ENCODE data around the gene SETD3. TPM values are rescaled to one million over a fixed set of nuclear protein-coding genes. Genes with fewer than 3 reads are reported as not detected.

Gene SETD3
- total RNA-seq, 1 experiment from 2014 or later, result 46.8 TPM

- peaks cover 21% of the 10 kb centered on the region for H3K79me2 ChIP-seq (ENCODE audit: low read length)
- intact Hi-C loops (cut with micrococcal nuclease), result loop anchor here (1.0 kb wide), 1 partner anchor 111 kb away; no protein-coding TSS in a partner anchor
- ChIA-PET POLR2A (ENCODE audit: unreplicated experiment) (no interaction called here), CTCF (interaction anchor here (1.0 kb wide), 1 partner anchor 110 kb away, joined by 3 read pairs; no protein-coding TSS in a partner anchor)
- no peak overlapping the region for H2AFZ ChIP-seq (ENCODE audit: low read length)
- H3K9me3 ChIP-seq (ENCODE audit: low read length), result no peaks in the 10 kb centered on the region
- TF ChIP-seq CTCF (conservative IDR thresholded peaks at IDR 0.05; ENCODE audit: low read depth, low read length) (peak; percentile 89), EZH2 (IDR thresholded peaks at IDR 0.05; ENCODE audit: low read length, unreplicated experiment) (no peak)
- BruUV-seq (replicated peaks), result no TSS peak
- H3K27ac ChIP-seq (ENCODE audit: low read length), result no peak overlapping the region
- H3K36me3 ChIP-seq (ENCODE audit: low read depth, low read length), result no peaks in the 10 kb centered on the region; the same call in 1 of the 2 replicates
- H3K4me1 ChIP-seq (ENCODE audit: insufficient read depth, low read length), result peaks cover 19% of the 10 kb centered on the region
- no peaks in the 10 kb centered on the region for H3K27me3 ChIP-seq (ENCODE audit: low read length)
- peak; percentile 54 for ATAC-seq
- H3K9me2 ChIP-seq (replicated peaks; ENCODE audit: low read length), result no peaks in the 10 kb centered on the region
- 0 out of 2 replicates have a peak, but pooled peaks cover 3% of the 10 kb centered on the region for H4K20me1 ChIP-seq (ENCODE audit: low read length)
- H3K9ac ChIP-seq (ENCODE audit: low read length), result no peak overlapping the region
- H3K4me2 ChIP-seq (ENCODE audit: low read length), result no peak overlapping the region
- no peak overlapping the region for H3K4me3 ChIP-seq (ENCODE audit: low read length)
- H3F3A ChIP-seq (ENCODE audit: low read length, unreplicated experiment), result no peaks in the 10 kb centered on the region
- DNase-seq, result peak; percentile 77
Observed at GRCh38 chr14:99518441-99519346, 38.0 kb upstream of the SETD3 start.

GRCh38 chr14:99517643-99518381 is 37.2 kb upstream of the SETD3 start:
- ChIA-PET CTCF (no interaction called here), POLR2A (ENCODE audit: unreplicated experiment) (no interaction called here)
- Histone ChIP-seq H3K27ac (ENCODE audit: low read length) (no peak overlapping the region), H2AFZ (ENCODE audit: low read length) (no peak overlapping the region), H3K4me2 (ENCODE audit: low read length) (no peak overlapping the region), H3K9me3 (ENCODE audit: low read length) (no peaks in the 10 kb centered on the region), H3K36me3 (ENCODE audit: low read depth, low read length) (no peaks in the 10 kb centered on the region; the same call in 1 of the 2 replicates), H3K9ac (ENCODE audit: low read length) (no peak overlapping the region), H3K9me2 (replicated peaks; ENCODE audit: low read length) (no peaks in the 10 kb centered on the region), H3K27me3 (ENCODE audit: low read length) (no peaks in the 10 kb centered on the region), H4K20me1 (ENCODE audit: low read length) (0 out of 2 replicates have a peak, but pooled peaks cover 3% of the 10 kb centered on the region), H3K4me3 (ENCODE audit: low read length) (no peak overlapping the region), H3K79me2 (ENCODE audit: low read length) (peaks cover 12% of the 10 kb centered on the region; the same call in 1 of the 2 replicates), H3F3A (ENCODE audit: low read length, unreplicated experiment) (no peaks in the 10 kb centered on the region), H3K4me1 (ENCODE audit: insufficient read depth, low read length) (peaks cover 10% of the 10 kb centered on the region)
- ATAC-seq (no peak), DNase-seq (no peak)
- TF ChIP-seq EZH2phosphoT487 (IDR thresholded peaks at IDR 0.05; ENCODE audit: borderline replicate concordance, low read length) (no peak), EZH2 (IDR thresholded peaks at IDR 0.05; ENCODE audit: low read length, unreplicated experiment) (no peak), CTCF (conservative IDR thresholded peaks at IDR 0.05; ENCODE audit: low read depth, low read length) (no peak)
- no TSS peak for BruUV-seq (replicated peaks)
- intact Hi-C loops (cut with micrococcal nuclease), result loop anchor here (1.0 kb wide), 1 partner anchor 111 kb away; no protein-coding TSS in a partner anchor
